ENCODE results near the gene TBC1D16.

The TBC1D16 gene

DNA sequence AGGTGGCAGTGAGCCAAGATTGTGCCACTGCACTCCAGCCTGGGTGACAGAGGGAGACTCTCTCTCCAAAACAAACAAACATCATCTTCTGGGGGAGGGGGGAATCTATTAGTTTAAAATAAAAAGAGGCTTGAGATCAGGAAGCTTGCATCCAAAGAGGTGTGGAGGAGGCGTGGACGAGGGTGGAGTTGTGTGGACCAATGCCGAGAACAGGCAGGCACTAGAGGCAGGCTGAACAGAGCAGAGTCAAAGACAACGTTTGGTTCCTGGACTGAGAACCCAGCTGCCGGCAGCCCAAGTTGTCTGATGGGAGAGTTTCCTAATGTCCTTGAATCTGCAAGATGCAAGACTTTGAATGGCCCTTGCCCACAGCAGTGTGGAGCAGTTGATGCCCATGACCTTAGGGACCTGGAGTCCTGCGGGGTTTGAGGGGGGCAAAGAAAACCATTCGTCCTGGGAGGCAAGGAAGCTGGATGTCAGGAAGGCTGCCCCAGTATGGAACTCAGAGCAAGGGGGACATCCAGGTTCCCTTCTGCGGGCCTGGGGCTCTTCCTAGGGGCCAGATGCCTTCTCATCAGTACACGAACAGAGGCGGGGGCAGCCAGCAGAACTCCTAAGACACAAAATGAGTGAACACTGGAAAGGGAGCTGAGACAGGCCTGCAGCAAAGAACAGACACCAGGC, 9.2 kb downstream of the TBC1D16 start:
- no peak for DNase-seq (ENCODE audit: low read depth in 2 of 2, low spot score in 1 of 2)

DNA sequence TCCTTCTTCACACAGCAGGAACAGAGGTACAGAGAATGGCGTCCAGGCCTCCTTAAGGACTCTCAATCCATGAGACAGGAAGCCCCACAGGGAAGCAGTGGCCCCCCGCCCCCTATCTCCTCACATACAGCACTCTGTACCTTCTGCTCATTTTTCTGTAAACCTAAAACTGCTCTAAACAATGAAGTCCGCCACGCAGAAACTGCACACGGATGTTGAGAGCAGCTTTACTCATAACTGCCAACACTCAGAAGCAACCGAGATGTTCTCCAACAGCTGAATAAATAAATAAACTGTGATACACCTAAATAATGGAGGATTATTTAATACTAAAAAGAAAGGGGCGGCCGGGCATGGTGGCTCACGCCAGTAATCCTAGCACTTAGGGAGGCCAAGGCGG, 9.9 kb downstream of the TBC1D16 start:
- no peak for DNase-seq (ENCODE audit: low read depth in 2 of 2, low spot score in 1 of 2)

DNA sequence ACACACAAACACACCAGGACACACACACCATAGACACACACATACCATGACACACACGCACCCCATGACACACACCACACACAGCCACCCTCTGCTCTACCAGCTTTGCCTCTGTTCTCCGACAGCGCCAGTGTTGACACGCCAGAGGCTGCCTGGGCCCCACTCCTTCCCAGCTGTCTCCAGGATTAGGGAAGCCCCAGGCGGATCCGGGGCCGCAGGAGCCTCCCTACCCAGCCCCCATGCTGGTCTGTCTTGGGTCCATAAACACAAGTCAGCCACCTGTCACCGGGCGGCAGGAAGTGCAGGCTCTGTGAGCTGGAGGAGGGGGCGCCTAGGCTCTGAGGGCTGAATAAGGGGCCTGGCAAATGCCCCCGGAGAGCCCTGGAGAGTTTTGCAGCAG, 10.5 kb downstream of the TBC1D16 start:
- no peak for DNase-seq (ENCODE audit: low read depth in 2 of 2, low spot score in 1 of 2)

DNA sequence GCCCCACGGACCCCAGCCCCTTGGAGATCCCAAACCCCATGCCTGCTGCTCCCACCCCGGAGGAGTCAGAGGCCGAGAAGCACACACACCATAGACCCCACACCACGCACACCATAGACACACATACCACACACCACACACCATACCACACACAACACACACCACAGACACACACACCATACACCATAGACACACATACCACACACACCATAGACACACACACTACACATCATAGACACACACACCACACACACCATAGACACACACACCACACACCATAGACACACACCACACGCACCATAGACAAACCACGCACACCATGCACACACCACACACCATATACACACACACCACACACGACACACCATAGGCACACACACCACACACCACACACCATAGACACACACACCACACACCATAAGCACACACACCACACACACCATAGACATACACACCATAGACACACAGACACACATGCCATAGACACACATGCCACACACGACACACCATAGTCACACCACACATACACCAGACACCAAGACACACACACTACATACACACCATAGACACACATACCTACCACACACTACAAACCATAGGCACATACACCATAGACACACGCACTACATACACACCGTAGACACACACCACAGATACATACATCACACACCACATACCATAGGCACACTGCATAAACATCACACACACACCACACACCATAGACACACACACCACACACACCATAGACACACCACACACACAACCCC, 11.3 kb downstream of the TBC1D16 start:
- DNase-seq (ENCODE audit: low read depth in 2 of 2, low spot score in 1 of 2): no peak

DNA sequence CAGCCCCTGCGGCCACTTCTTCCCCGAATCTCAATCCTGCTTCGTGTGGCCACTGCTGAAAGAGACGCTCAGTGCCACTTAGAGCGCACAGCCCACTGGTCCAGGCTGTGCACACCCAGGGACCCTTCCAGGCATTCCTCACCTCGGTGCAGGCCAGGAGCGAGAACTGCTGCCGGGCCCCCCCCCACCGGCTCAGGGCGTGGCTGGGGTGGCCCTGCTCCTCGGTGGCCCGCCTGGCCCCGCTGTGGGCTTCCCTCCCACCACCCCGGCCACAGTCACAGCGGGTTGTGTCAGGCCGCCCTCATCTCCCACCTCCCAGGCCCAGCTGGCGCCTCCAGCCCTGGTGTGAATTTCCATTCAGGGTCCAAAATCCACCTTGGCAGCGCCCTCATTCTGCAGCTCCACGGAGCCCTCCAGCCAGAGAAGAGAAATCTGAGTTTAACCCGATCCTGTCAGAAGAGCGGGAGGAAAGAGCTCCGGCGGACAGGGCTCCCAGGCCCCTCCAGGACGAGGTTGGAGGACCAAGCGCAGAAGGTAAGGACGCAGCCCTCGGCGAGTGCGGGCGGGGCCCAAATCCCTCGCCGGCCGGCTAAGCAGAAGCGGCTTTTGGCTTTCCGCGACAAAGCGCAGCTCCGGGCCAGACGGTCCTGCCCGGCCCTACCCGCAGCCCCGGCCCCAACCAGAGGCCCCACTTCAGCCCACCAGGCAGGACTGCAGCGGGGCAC, 12.0 kb downstream of the TBC1D16 start:
- no peak for DNase-seq (ENCODE audit: low read depth in 2 of 2, low spot score in 1 of 2)

DNA sequence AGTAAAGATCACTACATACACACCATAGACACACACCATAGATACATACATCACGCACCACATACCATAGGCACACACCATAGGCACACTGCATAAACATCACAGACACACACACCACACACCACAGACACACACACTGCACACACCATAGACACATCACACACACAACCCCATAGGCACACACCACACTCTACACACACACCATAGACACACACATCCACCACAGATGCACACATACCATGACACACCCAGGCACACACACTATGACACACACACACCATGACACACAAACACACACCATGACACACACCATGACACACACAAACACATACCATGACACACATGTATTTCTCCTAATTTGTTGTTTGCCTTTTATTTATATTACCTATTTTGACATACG, 14.1 kb downstream of the TBC1D16 start:
- no peak for DNase-seq (ENCODE audit: low read depth in 2 of 2, low spot score in 1 of 2)

DNA sequence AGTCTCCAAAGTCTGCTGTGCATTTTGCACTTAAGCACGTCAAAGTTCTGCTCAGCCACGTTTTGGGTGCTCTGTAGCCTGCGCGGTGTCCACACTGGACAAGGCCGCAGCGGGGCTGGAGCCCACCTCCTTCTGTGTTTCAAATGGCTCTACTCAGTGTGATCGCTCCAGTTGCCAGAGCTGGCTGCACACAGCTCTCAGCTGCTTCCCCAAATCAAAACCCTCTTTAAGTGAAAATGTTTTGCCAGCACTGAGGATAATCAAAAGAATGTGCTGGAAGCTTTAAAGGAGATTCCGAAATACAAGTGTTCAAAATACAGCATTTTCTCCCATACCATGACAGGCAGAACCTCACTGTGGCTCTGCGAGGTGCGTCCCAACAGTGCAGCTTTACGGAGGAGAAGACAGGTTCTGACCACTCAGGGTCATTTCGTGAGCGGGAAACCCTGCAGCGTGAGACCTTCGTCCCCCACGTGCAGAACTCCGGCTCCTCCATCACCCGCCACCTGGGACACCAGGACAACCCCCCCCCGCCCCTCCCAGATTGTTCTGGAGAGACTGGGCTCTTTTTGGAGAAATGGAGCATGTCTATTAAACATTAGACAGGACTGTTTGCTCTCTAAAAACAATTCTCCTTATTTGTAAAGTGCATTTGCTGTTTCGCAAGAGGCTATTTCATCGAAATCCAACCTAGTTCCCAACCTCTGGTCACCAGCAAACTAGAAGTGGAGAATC, 16.6 kb downstream of the TBC1D16 start:
- DNase-seq (ENCODE audit: low read depth in 2 of 2, low spot score in 1 of 2): no peak

DNA sequence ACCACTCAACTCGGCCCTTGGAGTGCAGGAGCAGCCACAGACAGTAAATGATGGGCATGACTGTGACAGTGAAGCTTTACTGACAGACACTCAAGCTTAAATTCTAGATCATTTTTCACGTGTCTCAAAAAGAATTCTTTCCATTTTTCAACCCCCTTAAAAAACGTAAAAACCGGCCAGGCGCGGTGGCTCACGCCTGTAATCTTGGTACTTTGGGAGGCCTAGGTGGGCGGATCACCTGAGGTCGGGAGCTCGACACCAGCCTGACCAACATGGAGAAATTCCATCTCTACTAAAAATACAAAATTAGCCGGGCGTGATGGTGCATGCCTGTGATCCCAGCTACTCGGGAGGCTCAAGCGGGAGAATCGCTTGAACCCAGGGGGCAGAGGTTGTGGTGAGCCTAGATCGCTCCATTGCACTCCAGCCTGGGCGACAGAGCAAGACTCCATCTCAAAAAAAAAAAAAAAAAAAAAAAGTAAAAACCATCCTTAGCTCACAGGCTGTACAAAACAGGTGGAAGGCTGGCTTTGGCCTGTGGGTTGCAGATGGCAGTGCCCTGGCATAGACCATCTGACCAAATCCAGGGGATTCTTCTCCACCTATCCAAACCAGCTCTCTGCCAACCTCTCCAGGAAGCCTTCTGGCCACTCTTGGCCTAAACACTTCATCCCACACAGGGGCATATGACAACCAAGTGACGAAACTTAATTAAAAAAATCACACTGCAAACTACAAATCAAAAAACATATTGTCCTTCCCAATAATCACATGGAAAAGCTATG, 18.3 kb downstream of the TBC1D16 start:
- DNase-seq (ENCODE audit: low read depth in 2 of 2, low spot score in 1 of 2): no peak

DNA sequence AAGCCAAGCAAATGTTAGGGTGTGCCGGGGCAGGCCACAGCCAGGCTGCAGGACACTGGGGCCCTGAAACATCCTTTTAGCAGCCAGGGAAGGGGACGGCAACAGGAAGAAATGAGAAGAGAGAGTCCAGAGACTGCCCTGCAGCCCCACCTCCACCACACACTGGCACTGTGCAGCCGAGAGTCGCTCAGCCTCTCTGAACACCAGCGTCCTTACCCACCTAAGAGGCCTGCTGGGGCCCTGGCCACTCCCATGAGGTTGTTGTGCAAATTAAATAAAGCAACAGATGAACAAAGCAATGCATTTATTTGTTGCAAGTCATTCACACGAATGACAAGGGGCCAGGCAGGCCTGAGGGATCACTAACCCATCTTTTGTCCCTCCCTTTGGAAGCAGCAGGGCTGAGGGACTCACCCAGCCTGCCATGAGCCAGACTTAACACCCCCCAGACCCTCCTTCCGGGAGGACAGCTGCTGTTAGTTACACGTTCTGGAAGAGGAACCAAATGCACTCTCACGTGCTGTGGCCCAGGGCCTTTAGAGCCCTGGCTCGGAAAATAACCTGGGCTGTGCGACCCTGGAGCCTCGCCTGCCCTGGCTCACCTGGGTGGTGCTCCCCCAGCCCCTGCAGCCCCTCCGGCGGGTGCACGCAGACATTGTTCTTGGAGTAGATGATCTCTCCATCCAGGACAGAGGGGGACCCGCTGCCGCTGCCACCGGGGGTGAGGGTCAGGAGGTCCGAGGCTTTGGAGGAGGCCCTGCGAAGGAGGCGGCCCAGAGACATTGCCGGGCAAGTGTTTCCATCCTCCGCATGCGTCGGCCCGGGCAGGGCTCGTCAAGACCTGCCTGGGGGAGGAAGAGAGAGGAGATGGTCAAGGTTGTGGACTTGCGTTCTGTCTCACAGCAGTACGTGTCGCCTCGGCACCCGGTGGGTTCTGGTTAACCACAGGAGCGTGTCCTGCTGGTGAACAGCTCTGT, 22.6 kb downstream of the TBC1D16 start:
- DNase-seq (ENCODE audit: low read depth in 2 of 2, low spot score in 1 of 2): no peak

DNA sequence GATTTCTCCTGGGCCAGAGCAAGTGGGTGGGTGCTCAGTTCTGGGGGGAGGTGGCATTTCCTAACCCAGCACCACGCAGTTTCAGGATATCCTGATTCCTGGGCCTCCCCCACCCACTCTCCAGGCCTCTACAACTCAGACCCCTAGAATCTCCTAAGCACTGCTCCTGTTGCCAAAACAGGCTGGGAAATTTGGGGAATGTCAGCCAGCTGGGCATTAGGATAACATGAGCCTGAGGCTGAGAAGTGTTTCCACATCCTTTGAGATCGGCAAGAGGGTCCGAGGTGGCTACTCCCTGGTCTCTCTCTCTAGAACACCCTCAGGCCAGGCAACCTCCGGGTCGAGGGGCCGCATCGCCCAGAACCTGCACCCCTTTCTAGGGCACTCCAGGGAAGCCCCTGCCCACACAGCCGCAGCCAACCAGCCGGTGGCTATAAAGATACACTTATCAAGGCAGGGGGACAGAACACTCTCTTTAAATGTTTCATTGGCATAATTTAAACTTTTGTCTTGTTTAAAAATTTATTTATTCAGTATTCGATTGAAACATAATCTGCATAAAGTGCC, 23.6 kb downstream of the TBC1D16 start:
- DNase-seq (ENCODE audit: low read depth in 2 of 2, low spot score in 1 of 2): no peak

DNA sequence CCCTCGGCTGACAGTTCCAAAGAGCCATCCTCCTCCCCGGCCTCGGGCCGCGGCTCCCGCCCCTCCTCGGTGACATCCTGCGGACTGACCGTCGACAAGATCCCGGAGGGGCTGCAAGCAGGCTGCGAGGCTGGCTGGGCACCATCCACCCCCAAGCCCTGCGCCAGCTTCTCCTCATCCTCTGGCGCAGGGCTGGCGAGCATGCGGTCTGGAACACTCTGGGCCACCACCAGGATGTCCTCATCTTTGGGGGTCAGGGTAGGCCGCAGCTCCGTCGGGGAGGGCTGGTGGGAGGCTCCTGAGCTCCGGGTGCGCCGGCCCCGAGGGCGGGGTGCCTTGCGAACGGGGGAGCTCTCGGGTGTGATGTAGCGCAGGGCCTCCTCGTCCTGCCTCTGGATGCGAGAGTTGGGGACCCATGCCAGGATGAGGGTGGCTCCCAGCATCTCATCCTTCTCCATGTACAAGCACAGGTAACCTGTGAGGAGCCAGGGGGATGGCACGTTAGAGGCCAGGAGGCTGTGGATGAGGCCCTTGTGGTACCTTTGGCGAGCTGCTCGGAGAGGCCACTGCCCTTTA, 25.3 kb downstream of the TBC1D16 start:
- DNase-seq (ENCODE audit: low read depth in 2 of 2, low spot score in 1 of 2): no peak

DNA sequence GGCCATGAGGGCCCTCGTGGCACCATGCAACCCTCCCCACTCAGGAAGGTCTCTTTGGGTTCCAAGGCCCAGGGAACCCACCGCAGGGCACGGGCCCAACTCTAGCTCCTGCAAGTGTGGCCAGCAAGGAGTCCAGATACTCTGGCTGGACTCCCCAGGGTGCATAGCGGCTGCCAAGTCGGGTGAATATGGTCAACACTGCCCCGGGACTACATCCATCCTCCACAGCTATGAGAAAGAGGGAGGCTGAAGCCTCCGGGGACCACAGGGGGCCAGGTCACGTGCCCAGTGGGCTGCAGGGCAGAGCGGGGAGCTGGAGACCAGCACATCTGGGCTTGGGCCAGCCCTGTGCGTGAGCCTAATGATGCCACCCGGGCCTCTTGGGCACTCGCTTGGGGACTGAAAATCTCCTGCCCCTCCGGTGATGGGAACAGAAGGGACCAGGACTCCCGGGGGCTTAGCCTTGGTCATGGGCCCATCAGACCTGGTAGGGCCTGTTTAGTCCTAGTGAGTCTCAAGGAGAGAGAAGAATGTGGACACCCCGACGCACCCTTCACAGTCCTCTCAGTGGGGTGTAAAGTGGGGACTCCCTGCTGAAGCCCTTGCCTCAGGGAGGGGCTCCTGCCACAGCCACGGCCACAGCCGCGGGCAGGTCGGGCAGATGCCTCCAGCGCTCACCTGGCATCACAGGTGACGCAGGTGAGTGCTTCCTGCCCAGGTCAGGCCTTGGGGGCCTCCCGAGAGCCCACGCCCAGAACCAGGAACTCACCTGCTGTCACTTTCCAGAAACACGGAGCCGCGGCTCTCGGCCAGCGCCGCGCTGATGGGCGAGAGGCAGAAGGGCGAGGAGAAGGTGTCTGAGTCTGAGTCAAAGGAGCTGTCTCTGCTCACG, 26.0 kb downstream of the TBC1D16 start:
- DNase-seq (ENCODE audit: low read depth in 2 of 2, low spot score in 1 of 2): no peak

DNA sequence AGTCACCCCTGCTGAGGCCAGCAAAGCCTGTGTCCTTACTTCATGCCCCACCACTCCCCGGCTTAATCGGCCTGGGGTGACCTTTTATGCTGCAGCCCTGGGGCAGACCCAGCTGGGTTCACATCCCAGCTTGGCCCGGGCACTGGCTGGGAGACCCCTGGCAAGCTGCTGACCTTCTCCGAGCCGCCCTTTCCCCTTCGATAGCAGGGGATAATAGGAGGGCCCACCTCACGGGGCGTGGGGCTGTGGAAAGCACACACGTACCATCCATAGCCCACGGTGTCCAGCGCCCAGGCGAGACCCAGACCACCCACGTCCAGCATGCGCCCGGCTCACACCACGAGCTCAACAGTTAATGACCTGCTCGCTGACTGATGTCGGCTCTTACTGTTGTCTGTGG, 26.8 kb downstream of the TBC1D16 start:
- no peak for DNase-seq (ENCODE audit: low read depth in 2 of 2, low spot score in 1 of 2)

DNA sequence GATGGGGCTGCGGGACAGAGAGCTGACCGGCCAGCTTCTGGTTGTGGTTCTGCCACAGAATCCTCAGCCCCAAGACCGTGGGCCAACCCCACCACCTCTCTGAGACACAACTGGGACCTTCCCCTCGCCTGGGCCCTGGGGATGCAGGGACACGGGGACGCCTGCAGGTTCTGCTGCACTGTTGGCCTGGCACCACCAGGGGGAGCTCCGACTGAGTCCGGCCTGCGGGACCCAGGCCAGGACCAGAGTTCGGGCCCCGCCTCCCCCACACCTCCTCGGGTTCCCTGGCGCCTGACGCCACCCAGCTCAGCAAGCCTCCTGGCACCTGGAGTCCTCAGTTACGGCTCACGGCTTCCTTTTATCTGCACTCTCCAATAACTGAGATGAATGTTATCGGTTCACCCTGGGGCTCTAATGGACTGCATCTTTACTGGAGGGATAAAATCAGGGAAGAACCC, 27.3 kb downstream of the TBC1D16 start:
- peak; percentile 35 to 48 for DNase-seq (ENCODE audit: low read depth in 2 of 2, low spot score in 1 of 2)

DNA sequence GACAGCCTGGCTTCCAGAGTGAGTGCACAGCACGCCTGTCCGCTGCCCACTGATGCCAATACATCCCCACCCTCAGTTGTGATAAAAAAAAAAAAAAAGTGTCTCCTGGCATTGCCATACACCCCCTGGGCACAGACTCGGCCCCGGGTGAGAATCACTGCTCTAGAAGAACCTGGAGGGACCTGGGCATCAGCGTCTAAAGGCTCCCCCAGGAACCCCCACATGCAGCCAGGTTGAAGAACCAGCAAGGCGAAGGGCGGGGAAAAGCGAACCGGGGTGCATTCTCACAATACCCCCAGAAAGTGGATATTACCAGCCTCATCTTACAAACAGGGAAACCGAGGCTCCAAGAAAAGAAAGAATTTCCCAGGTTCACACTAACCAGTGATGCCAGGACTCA, 27.7 kb downstream of the TBC1D16 start:
- no peak for DNase-seq (ENCODE audit: low read depth in 2 of 2, low spot score in 1 of 2)

DNA sequence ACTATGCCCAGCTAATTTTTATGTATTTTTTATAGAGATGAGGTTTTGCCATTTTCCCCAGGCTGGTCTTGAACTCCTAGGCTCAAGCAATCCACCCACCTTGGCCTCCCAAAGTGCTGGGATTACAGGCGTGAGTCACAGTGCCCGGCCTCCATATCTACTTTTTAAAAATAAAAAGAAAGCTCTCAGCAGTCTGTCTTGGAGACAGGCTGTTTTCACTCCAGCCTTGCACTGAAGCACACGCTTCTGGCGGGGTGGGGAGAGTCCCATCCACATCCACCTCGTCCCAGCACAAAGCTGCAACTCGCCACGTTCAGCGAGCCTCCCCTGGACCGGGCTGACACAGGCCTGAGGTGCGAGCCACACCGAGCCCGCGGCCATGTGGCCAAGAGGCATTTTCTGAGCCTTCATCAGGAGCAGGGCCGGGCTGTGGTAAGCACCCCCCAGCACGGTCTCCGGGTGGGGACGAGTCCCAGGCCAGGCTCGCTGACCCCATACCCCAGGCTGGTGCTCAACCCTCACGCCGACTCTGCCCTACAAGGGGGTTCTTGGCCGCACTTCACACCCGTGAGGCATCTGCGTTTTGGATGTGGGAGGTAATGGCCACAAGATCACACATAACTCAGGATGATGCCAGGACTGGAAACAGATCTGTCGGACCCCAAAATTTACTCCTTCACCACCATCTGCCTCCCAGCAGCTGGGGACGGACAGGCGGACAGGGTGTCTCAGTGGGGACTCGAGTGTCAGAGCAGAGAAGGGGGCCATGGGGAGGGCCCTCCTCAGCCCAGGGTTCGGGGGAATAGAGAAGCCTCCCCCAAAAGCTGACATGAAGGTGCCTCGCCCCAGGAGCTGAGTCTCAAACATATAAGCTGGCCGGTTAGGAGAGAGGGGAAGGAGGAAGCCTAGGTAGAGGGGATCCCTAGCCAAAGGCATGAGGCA, 28.6 kb downstream of the TBC1D16 start:
- DNase-seq (ENCODE audit: low read depth in 2 of 2, low spot score in 1 of 2): no peak

DNA sequence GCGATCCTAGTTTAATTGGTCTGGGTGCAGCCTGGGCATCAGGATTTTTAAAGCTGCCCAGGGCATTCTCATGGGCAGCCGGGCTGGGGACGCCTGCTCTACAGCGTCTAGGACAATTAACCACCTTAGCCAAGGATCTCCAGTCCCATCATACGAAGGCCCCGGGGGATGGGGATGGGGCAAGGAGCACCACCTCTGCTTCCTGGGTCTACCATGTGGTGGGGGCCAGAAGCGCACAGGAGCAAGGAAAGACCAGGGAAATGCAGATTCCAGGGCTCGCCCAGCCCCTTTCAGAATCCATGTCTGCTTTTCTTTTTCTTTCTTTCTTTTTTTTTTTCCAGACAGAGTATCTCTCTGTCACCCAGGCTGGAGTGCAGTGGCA, 29.3 kb downstream of the TBC1D16 start:
- DNase-seq (ENCODE audit: low read depth in 2 of 2, low spot score in 1 of 2): no peak
